ENCODE data around the gene YIF1A. TPM values are rescaled to one million over a fixed set of nuclear protein-coding genes. Genes with fewer than 3 reads are reported as not detected.

YIF1A gene
- total and polyA plus RNA-seq, 2 of the 4 experiments (the other 2 are of a cell fraction) = 128 to 207 TPM

GRCh38 chr11:66317723-66318599, 29.0 kb upstream of the YIF1A start (continued):
- TF ChIP-seq MAZ (IDR thresholded peaks at IDR 0.05; ENCODE audit: borderline replicate concordance, low read depth, low read length) = peak; percentile 63; the same call in 1 of the 2 replicates
- TF ChIP-seq BHLHE40 (IDR thresholded peaks at IDR 0.05; ENCODE audit: low read depth, low read length) = no peak
- TF ChIP-seq SMC3 (IDR thresholded peaks at IDR 0.05; ENCODE audit: low read depth, low read length) = no peak

DNA sequence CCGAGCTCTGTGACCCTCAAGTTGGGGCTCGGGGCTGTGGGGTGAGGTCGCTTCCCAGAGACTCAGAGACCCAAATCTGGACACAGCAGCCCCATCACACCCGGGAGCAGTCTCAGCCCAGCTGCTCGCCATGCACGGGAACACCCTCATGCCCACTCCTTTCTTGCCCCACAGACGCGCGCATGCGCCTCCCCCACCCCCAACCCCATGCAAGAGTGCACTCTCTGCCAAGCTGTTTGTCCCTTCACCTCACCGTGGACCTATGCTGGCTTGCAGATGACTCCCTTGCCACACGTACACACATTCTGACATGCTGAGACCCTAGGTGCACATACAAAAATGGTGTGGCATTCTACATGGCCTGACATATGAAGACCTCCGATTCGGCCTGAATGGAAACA, 28.4 kb upstream of the YIF1A start:
- peak overlapping the region; percentile 100 for H2BK5ac ChIP-seq (ENCODE audit: low read depth, low read length, poor library complexity, severe bottlenecking)
- H4K20me1 ChIP-seq (ENCODE audit: insufficient read depth, low read length) = peaks cover 37% of the 10 kb centered on the region
- BruUV-seq (replicated peaks) = no TSS peak
- H3K4ac ChIP-seq (ENCODE audit: low read depth, low read length) = peak overlapping the region; percentile 100
- H3K9me1 ChIP-seq (ENCODE audit: insufficient read depth, low read length) = peaks cover 11% of the 10 kb centered on the region
- H3K36me3 ChIP-seq (ENCODE audit: control insufficient read depth, insufficient read depth, low read length) = no peaks in the 10 kb centered on the region
- CTCF ChIA-PET = no interaction called here
- H3K9ac ChIP-seq (ENCODE audit: low read depth, low read length) = peak overlapping the region; percentile 95
- H3K9me3 ChIP-seq (ENCODE audit: control insufficient read depth, insufficient read depth, low read length) = no peaks in the 10 kb centered on the region
- H4K8ac ChIP-seq (ENCODE audit: low read depth in 2 of 2, low read length in 2 of 2) = peak overlapping the region; percentile 85 to 99
- peak overlapping the region; percentile 100 for H3K27ac ChIP-seq (ENCODE audit: insufficient read depth, low read length)
- H3K18ac ChIP-seq (ENCODE audit: low read depth, low read length) = peak overlapping the region; percentile 97
- peak overlapping the region; percentile 100 for H2AK5ac ChIP-seq (ENCODE audit: low read depth, low read length)
- peak overlapping the region; percentile 99 for H4K91ac ChIP-seq (ENCODE audit: insufficient read depth, low read depth, low read length)
- H3K4me1 ChIP-seq (ENCODE audit: control insufficient read depth, insufficient read depth, low read length) = peaks cover 32% of the 10 kb centered on the region
- H4K5ac ChIP-seq (ENCODE audit: low read depth, low read length) = peak overlapping the region; percentile 97
- intact Hi-C loops (cut with micrococcal nuclease) = no loop called here
- peak overlapping the region; percentile 77 for H3K4me2 ChIP-seq (ENCODE audit: low read depth, low read length)
- peak overlapping the region; percentile 89 for H2AFZ ChIP-seq (replicated peaks; ENCODE audit: low read length, poor library complexity)
- no peak overlapping the region for H3K4me3 ChIP-seq (ENCODE audit: insufficient read depth, low read depth, low read length)
- H2AK9ac ChIP-seq (replicated peaks; ENCODE audit: low read depth, low read length, poor library complexity) = peak overlapping the region; percentile 26
- WGBS, 2 experiments (ENCODE audit: extremely low coverage in 2 of 2, insufficient read length in 1 of 2) = 0% methylated on average over 7 of the region's 14 CpGs; no CpG with 5 or more reads in 1 of the 2 experiments
- POLR2A ChIA-PET (ENCODE audit: unreplicated experiment) = interaction anchor here (0.8 to 1.2 kb wide), 3 partner anchors 10 to 28 kb away, joined by 5 to 16 read pairs (median 5); partner anchors contain the start of genes RIN1 and YIF1A
- H2BK20ac ChIP-seq (ENCODE audit: low read depth, low read length) = peak overlapping the region; percentile 100
- H2BK15ac ChIP-seq (ENCODE audit: low read depth, low read length) = peak overlapping the region; percentile 94; the same call in 2 of the 3 replicates
- ATAC-seq (ENCODE audit: low read depth) = peak; percentile 2
- H2BK120ac ChIP-seq (ENCODE audit: low read depth, low read length) = peak overlapping the region; percentile 100
- dilution Hi-C loops (cut with HindIII; ENCODE audit: low sequenced_read_pairs, unreplicated experiment) = no loop called here
- in situ Hi-C loops (cut with MboI; ENCODE audit: low sequenced_read_pairs) = no loop called here
- no peaks in the 10 kb centered on the region for H3K27me3 ChIP-seq (ENCODE audit: control insufficient read depth, insufficient read depth, low read length)
- H3K14ac ChIP-seq (replicated peaks; ENCODE audit: low read depth, low read length) = peak overlapping the region; percentile 100
- H3K23ac ChIP-seq (ENCODE audit: low read depth, low read length) = peak overlapping the region; percentile 100
- peak overlapping the region; percentile 98 for H3K56ac ChIP-seq (ENCODE audit: extremely low read depth, insufficient read depth, low read length)
- peak; percentile 68 for DNase-seq
- peaks cover 0 to 42% of the 10 kb centered on the region in 2 experiments; a peak in 2 of 4 replicates for H3K79me1 ChIP-seq (ENCODE audit: low read depth in 1 of 2, low read length in 2 of 2)
- TF ChIP-seq CTCF (conservative IDR thresholded peaks at IDR 0.05; ENCODE audit: low read depth, low read length) (no peak), POLR2A (IDR thresholded peaks at IDR 0.05; ENCODE audit: low read depth, low read length) (peak; percentile 25), RCOR1 (IDR thresholded peaks at IDR 0.05; ENCODE audit: insufficient replicate concordance, low read length) (no peak), MXI1 (IDR thresholded peaks at IDR 0.05; ENCODE audit: borderline replicate concordance, low read depth, low read length) (peak; percentile 43; the same call in 1 of the 2 replicates), RAD21 (IDR thresholded peaks at IDR 0.05; ENCODE audit: low read length) (no peak), NFE2L2 (IDR thresholded peaks at IDR 0.05; ENCODE audit: low read depth, low read length) (no peak; the same call in 1 of the 2 replicates), SMC3 (IDR thresholded peaks at IDR 0.05; ENCODE audit: low read depth, low read length) (no peak)
- TF ChIP-seq, protein P1, sequence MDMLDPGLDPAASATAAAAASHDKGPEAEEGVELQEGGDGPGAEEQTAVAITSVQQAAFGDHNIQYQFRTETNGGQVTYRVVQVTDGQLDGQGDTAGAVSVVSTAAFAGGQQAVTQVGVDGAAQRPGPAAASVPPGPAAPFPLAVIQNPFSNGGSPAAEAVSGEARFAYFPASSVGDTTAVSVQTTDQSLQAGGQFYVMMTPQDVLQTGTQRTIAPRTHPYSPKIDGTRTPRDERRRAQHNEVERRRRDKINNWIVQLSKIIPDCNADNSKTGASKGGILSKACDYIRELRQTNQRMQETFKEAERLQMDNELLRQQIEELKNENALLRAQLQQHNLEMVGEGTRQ (IDR thresholded peaks at IDR 0.05; ENCODE audit: low read depth, low read length) = no peak
- TF ChIP-seq, protein P2, sequence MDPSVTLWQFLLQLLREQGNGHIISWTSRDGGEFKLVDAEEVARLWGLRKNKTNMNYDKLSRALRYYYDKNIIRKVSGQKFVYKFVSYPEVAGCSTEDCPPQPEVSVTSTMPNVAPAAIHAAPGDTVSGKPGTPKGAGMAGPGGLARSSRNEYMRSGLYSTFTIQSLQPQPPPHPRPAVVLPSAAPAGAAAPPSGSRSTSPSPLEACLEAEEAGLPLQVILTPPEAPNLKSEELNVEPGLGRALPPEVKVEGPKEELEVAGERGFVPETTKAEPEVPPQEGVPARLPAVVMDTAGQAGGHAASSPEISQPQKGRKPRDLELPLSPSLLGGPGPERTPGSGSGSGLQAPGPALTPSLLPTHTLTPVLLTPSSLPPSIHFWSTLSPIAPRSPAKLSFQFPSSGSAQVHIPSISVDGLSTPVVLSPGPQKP (IDR thresholded peaks at IDR 0.05; ENCODE audit: borderline replicate concordance, low read depth, low read length) = no peak
